GM19099 (cell line): ENCODE measurements around the gene SUN5.
A peak's percentile ranks its signal among the peaks of the same experiment; 100 is the strongest.

Experiments
- POLR2A ChIP-seq: IDR thresholded peaks from 3 replicates; pipeline ENCODE4 v1.6.1; 2011; ENCODE audit warnings: low read depth; ENCODE audit not compliant: insufficient read length; ENCODE audit errors: extremely low read depth

The SUN5 gene

DNA sequence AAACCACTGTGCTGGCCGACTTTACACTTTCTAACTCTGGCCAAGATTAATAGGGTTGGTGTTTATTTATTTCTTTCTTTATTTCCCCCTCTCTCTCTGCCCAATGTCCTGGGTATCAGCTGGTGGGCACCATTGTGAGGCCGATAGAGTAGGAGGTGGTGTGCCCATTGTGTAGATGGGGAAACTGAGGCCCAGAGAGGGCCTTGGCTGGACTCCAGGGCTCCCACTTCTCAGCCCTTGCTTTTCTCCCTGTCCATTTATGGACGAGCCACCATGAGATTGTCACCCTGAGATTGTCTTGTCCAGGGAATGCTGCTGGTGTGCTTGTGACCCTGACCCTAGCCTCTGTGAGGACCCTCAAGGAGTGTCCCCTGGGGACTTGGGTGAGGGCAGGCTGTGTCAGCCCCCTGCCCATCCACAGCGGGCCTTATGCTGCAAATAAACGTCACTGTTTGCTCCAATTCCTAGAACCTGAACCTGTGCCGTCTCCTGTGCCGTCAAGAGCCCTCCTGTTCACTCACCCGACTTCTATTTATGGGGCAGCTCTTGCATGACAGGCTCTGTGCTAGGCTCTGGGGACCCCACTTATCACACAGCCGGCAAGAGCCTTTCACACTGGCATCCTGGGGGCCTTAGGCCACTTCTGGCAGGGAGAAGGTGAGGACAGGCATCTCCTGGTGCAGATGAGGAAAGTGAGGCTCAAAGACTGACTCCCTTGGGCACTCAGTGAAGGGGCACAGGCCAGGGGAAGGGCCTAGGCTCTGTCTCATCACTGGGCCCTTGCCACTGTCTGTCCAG, 24.8 kb downstream of the SUN5 start:
- no peak for TF ChIP-seq POLR2A

- TF ChIP-seq POLR2A: no peak
Measured at GRCh38 chr20:32978009-32978335, 26.3 kb downstream of the SUN5 start.

DNA sequence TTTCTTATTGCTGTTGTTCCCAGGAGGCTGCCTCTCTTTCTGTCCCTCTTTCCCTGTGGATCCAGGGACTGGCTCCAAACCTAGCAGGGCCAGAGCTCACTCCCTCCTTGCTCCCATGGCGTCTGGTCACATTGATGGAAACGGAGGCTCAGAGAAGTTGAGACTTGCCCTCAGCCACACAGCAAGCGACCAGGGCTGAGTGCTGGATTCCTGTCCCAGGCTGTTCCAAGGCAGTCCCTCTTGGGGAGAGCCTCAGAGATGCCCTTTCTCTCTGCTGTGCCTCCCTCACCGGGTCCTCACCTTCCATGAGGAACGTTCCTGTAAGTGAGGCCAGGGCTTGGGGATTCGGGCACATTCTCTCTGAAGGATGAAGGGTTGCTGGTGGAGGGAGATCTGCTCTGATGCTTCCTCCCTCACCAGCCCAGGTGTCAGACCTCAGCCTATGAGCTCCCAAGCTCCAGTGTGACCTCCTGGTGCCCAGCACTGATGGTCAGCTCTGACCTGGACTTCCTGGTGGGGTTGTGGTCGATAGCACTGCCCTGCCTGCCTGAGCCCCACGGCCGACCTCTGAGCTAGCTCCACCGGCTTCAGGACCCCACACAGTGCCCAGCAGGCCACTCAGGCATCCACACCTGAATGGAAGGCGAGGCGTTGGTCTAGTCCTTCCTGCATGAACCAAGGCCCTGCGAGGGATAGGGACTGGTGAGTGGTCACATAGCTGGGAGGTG, 26.8 kb downstream of the SUN5 start:
- no peak for TF ChIP-seq POLR2A

- TF ChIP-seq POLR2A: no peak
Measured at GRCh38 chr20:32976746-32977145, 27.5 kb downstream of the SUN5 start.

DNA sequence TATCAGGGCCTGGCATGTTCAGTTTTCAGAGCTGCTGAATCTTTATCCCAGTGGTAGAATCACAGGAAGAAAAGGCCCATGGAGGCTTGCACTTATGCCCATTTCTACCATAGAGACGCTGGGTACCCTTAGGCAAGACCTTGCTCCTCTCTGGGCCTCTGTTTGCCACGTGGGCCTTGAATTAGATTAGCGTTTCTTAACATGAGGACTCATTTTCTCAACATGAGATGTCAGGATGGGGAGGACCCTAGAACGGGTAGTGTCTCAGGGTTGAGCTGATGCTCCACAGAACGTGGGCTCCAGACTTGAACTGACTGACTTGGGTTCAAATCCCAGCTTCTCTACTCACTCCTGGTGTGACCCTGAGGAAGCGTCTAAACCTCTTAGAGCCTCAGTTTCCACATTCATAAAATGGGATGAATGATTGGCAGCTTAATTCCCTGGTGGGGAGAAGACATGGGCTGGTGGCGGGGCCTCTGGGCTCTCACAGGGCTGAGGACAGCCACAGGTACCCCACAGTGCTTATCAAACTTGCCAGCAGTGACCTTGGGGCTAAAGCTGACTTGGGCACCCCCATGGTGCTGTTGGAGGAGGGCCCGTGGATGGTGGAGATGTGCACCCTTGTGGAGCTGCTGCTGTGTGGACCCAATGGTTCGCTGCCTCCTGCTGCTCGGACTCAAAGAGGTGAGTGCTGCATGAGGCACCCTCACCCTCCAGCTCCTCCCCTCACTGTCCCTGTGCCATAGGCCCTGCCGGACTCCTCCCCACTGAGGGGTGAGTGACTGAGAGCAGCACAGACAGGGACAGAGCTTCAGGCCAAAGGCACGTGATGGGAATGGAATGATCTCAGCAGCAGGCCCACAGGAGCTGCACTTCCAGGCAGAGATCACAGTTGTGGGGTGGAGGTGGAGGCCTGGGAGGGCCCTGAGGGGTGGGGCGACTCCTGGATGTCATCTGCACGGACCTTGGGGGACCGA, 28.2 kb downstream of the SUN5 start:
- TF ChIP-seq POLR2A: no peak

DNA sequence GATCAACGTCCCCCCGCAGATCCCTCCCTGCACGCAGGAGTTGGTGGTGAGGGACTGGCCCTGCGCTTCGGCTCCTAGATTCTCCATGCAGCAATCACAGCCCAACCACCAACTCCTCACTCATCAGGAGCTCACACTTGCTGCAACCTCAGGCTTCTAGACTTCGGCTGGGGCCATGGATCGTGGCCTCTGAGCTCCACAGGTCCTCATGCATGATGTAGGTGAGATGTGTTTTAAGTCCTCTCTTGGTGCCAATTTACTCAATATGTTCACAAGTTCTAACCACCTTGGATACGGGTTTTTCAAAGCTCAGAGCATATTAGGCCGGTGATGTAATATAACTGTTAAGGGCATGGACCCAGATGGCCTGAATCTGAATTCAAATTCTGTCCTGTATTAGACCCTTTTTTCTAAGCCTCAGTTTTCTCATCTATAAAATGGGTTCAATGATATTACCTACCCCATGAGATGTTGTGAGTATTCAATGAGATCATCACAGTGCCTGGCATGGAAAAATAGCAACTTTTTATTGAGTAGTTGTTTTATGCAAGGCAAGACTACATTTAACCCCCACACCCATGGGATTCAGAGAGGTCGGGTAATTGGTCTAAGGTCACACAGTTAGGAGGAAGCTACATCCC, 31.0 kb downstream of the SUN5 start:
- TF ChIP-seq POLR2A: no peak

DNA sequence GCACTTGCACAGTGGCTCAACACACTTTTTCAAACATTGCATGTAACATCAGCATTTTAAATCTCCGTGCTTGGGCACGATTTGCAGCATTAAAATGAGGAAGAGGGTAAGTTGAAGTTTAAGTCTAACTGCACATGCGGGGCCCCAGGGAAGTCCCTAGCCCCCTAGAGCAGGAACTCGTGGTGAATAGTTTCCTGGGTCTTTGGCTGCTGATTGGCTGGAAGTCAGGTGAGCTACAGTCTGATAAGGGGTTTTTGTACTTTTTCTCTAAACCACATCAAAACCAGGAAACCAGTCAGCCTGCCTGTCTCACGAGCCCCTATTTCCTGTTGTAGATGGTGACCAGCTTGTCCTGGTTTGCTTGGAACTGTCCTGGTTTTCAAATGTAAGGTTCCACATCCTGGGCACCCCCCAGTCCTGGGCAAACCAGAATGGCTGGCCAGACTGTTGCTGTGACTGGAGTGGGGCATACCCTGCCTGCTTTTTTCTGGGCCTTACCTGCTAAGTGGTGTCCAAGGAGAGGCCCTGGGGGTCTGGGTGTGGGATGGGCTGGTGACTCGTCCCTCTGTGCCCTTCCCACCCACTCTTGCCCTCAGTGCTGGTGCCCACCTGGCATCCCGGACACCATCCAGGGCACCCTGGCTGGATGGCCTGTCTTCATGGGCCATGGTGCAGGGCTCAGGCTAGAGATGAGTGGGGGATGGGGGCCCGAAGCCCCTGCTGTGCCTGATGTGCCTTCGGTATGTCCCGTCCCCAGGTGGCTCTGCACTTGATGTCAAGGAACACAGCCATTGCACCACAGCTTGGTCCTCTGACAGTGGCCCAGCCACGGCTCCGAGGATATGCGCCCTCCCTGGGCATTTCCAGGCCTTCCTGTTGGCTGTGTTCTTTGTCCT, 31.8 kb downstream of the SUN5 start:
- TF ChIP-seq POLR2A: peak; percentile 36

DNA sequence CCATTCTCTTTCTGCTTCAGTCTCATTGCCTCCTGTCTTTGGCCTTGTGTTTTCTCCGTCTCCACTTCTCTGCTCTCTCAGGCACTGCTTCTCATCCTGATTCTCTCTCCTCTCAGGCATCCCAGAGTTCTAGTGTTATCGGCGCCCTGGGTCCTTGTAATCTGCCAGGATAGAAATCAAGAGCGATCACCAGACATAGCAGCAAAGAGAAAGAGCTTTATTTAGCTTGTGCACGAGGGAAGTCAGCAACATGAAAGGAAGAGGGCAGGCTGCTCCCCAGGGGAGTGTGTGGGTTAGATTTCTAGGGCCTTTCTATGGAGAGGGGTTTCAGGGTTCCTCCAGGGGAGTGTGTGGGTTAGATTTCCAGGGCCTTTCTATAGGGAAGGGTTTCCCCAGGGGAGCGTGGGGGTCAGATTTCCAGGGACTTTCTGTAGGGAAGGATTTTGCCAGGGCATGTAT, 32.5 kb downstream of the SUN5 start:
- TF ChIP-seq POLR2A: no peak

DNA sequence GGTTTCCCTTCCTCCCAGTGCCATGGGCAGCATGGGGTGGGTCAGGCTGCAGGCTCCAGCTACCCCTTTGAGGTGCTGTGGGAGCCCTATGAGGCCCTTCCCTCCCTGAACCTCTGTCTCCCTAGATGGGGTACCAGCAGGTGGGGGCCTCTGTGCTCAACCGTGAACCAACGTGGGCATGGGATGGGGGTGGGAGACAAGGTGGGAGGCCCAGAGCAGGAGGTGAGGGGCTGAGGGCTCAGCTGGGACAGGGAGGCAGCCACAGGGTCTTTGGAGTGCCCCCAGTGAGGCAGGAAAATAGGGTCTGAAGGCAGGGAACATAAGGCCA, 33.3 kb downstream of the SUN5 start:
- TF ChIP-seq POLR2A: no peak

- TF ChIP-seq POLR2A: no peak
Measured at GRCh38 chr20:32970115-32970972, 33.9 kb downstream of the SUN5 start.

- no peak for TF ChIP-seq POLR2A
Measured at GRCh38 chr20:32969356-32970114, 34.7 kb downstream of the SUN5 start.
